SK-N-SH (cell line): Measurements from ENCODE around the gene GPD1.

Experiments used
- EP300 ChIP-seq, 2 experiments: IDR thresholded peaks; 2 replicates each; pipeline versions ENCODE4 v1.4.0 to v1.6.1; 2012; ENCODE audit warnings: borderline replicate concordance in 1 of 2, low read depth in 1 of 2, low read length in 1 of 2
- EZH2phosphoT487 ChIP-seq: fragments of 200-600 bp; sonication (generic); IDR thresholded peaks from 2 replicates; pipeline ENCODE4 v1.6.1; 2017; ENCODE audit warnings: low read depth, mixed run types, mild to moderate bottlenecking, antibody characterized with exemption, moderate library complexity, borderline replicate concordance
- FOXM1 ChIP-seq: IDR thresholded peaks from 2 replicates; pipeline ENCODE4 v1.4.0; 2012; ENCODE audit warnings: low read depth, mild to moderate bottlenecking
- GATA2 ChIP-seq: sonication (generic); formaldehyde crosslinking; IDR thresholded peaks from 2 replicates; pipeline ENCODE4 v1.5.0; 2020; ENCODE audit warnings: mild to moderate bottlenecking, missing genetic modification reagents
- JUND ChIP-seq: IDR thresholded peaks from 2 replicates; pipeline ENCODE4 v1.4.0; 2012
- MXI1 ChIP-seq: IDR thresholded peaks from 2 replicates; pipeline ENCODE4 v1.6.1; 2012; ENCODE audit warnings: mild to moderate bottlenecking, low read depth, low read length, improper control_type of control experiment
- RCOR1 ChIP-seq: fragments of 150-350 bp; IDR thresholded peaks from 2 replicates; pipeline ENCODE4 v1.6.1; 2017; ENCODE audit warnings: antibody characterized with exemption, low read length
- TAF1 ChIP-seq: IDR thresholded peaks from 2 replicates; pipeline ENCODE4 v1.6.1; 2012; ENCODE audit warnings: low read depth, mild to moderate bottlenecking, low read length, moderate library complexity, borderline replicate concordance
- YY1 ChIP-seq: IDR thresholded peaks from 2 replicates; pipeline ENCODE4 v1.4.0; 2012; ENCODE audit warnings: low read depth, mild to moderate bottlenecking
- TF ChIP-seq, protein P1 (sequence below): fragments of 150-350 bp; IDR thresholded peaks from 2 replicates; pipeline ENCODE4 v1.6.1; 2017; ENCODE audit warnings: antibody characterized with exemption, low read length, low read depth, borderline replicate concordance
- TF ChIP-seq, protein P2 (sequence below): IDR thresholded peaks from 2 replicates; pipeline ENCODE4 v1.4.0; 2012; ENCODE audit warnings: low read depth, borderline replicate concordance
- TF ChIP-seq, protein P3 (sequence below): fragments of 200-600 bp; sonication (generic); IDR thresholded peaks from 2 replicates; pipeline ENCODE4 v1.6.1; 2017; ENCODE audit warnings: antibody characterized with exemption, mild to moderate bottlenecking, moderate library complexity

DNA sequence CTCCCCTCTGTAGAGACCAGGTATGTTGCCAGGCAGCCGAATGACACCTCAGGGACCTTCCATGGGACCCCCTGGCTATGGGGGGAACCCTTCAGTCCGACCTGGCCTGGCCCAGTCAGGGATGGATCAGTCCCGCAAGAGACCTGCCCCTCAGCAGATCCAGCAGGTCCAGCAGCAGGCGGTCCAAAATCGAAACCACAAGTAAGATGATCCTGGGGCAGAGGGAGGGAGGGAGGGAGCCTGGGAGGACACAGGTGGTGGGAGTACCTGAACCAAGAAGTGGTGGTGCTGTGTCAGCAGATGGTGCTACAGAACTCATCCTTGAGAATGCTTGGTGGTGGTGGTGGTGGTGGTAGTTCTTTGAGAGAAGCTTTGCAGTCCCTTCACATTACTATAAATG lies 17.7 kb upstream of the GPD1 start:
- TF ChIP-seq, protein P1, sequence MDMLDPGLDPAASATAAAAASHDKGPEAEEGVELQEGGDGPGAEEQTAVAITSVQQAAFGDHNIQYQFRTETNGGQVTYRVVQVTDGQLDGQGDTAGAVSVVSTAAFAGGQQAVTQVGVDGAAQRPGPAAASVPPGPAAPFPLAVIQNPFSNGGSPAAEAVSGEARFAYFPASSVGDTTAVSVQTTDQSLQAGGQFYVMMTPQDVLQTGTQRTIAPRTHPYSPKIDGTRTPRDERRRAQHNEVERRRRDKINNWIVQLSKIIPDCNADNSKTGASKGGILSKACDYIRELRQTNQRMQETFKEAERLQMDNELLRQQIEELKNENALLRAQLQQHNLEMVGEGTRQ: no peak
- TF ChIP-seq, protein P2, sequence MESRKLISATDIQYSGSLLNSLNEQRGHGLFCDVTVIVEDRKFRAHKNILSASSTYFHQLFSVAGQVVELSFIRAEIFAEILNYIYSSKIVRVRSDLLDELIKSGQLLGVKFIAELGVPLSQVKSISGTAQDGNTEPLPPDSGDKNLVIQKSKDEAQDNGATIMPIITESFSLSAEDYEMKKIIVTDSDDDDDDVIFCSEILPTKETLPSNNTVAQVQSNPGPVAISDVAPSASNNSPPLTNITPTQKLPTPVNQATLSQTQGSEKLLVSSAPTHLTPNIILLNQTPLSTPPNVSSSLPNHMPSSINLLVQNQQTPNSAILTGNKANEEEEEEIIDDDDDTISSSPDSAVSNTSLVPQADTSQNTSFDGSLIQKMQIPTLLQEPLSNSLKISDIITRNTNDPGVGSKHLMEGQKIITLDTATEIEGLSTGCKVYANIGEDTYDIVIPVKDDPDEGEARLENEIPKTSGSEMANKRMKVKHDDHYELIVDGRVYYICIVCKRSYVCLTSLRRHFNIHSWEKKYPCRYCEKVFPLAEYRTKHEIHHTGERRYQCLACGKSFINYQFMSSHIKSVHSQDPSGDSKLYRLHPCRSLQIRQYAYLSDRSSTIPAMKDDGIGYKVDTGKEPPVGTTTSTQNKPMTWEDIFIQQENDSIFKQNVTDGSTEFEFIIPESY: no peak
- TF ChIP-seq RCOR1: no peak
- no peak for TF ChIP-seq FOXM1
- TF ChIP-seq, protein P3, sequence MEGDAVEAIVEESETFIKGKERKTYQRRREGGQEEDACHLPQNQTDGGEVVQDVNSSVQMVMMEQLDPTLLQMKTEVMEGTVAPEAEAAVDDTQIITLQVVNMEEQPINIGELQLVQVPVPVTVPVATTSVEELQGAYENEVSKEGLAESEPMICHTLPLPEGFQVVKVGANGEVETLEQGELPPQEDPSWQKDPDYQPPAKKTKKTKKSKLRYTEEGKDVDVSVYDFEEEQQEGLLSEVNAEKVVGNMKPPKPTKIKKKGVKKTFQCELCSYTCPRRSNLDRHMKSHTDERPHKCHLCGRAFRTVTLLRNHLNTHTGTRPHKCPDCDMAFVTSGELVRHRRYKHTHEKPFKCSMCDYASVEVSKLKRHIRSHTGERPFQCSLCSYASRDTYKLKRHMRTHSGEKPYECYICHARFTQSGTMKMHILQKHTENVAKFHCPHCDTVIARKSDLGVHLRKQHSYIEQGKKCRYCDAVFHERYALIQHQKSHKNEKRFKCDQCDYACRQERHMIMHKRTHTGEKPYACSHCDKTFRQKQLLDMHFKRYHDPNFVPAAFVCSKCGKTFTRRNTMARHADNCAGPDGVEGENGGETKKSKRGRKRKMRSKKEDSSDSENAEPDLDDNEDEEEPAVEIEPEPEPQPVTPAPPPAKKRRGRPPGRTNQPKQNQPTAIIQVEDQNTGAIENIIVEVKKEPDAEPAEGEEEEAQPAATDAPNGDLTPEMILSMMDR: no peak
- no peak for TF ChIP-seq MXI1
- no peak for TF ChIP-seq GATA2 (CRISPR knock-in tag)
- TF ChIP-seq EP300 (IDR thresholded peaks at IDR 0.05; ENCODE audit: borderline replicate concordance in 1 of 2, low read depth in 1 of 2, low read length in 1 of 2): no peak
- TF ChIP-seq EZH2phosphoT487: no peak
- no peak for TF ChIP-seq YY1
- no peak for TF ChIP-seq TAF1
- no peak for TF ChIP-seq JUND
